Adrenal gland (tissue), 12 donors: ENCODE data around the gene DNM2. TPM values are rescaled to one million over a fixed set of nuclear protein-coding genes. Genes with fewer than 3 reads are reported as not detected.
A peak's percentile ranks its signal among the peaks of the same experiment; 100 is the strongest.

Experiments
- DNase-seq, 7 donors: peaks; one replicate each; pipeline ENCODE4 v3.0.0-alpha.2; 2019 to 2020
- H3K27ac ChIP-seq, 5 donors: fragments of 200-600 bp; sonication (generic) in 4 of 5; 1 replicate in 3 of 5; 2 replicates in 2 of 5; pipeline versions ENCODE4 v1.5.1 to v1.8.0; 2016 to 2020; ENCODE audit warnings: mild to moderate bottlenecking in 1 of 5
- H3K27me3 ChIP-seq: fragments of 200-600 bp; 2 replicates; pipeline ENCODE4 v1.8.0; 2021
- H3K36me3 ChIP-seq, 2 donors: fragments of 200-600 bp; replicated peaks in 1 of 2; 1 replicate in 1 of 2; 2 replicates in 1 of 2; pipeline versions ENCODE4 v1.5.1 to v1.8.0; 2018 to 2022
- H3K4me1 ChIP-seq, 2 donors: fragments of 200-600 bp; replicated peaks in 1 of 2; 1 replicate in 1 of 2; 2 replicates in 1 of 2; pipeline versions ENCODE4 v1.5.1 to v1.8.0; 2018 to 2021
- H3K4me3 ChIP-seq, 4 donors: fragments of 200-600 bp; sonication (generic) in 3 of 4; one replicate each; pipeline ENCODE4 v1.5.1; 2016 to 2018
- H3K9me3 ChIP-seq, 3 donors: fragments of 200-600 bp; sonication (generic) in 1 of 3; replicated peaks in 1 of 3; 1 replicate in 2 of 3; 2 replicates in 1 of 3; pipeline versions ENCODE4 v1.5.1 to v1.8.0; 2016 to 2021
- CTCF ChIP-seq, 6 experiments: fragments of 450-650 bp in 4 of 6; fragments of 200-600 bp in 2 of 6; sonication (generic) in 1 of 6; IDR thresholded peaks; 1 replicate in 5 of 6; 2 replicates in 1 of 6; pipeline versions ENCODE4 v1.5.1 to v1.8.0; 2016 to 2021; ENCODE audit warnings: antibody characterized with exemption in 6 of 6, mild to moderate bottlenecking in 2 of 6, moderate library complexity in 1 of 6
- POLR2A ChIP-seq, 2 donors: fragments of 450-650 bp; IDR thresholded peaks; one replicate each; pipeline ENCODE4 v1.6.1; 2017; ENCODE audit warnings: antibody characterized with exemption in 2 of 2, mild to moderate bottlenecking in 2 of 2, moderate library complexity in 1 of 2
- WGBS, 4 donors: extraction: QIAGEN DNeasy Blood & Tissue Kit in 2 of 4; methylation state at CpG; one replicate each; pipeline versions ENCODE4 v1.1.5 to v1.1.7; 2013 to 2017; 5-methylcytosine and 5-hydroxymethylcytosine counted together
- intact Hi-C, 2 donors: fragments of 100-400 bp; cut with DNase I; formaldehyde crosslinking; loops; one replicate each; pipeline versions ENCODE4 v1.14.1 to v1.15.0; 2022 to 2023
- polyA plus RNA-seq, 3 donors: library from polyadenylated mRNA; stranded (reverse); fragments of 200-250 nt in 2 of 3; fragments of 350-450 nt in 1 of 3; fragmentation: Illumina TruSeq in 1 of 3; extraction: RNeasy Lipid Tissue Mini Kit (QIAGEN cat#74804) in 1 of 3; gene quantifications; one replicate each; pipeline ENCODE4 v1.2.3, GENCODE V29; 2013 to 2014
- total RNA-seq, 9 donors: library from RNA; depleted of rRNA in 4 of 9; stranded (reverse); fragments of >200 nt in 4 of 9; fragments of 120-200 nt in 1 of 9; fragmentation: NEBNext Ultra II Directional in 1 of 9; extraction: Animal tissue kit (Norgen Biotek cat#: 25700) in 1 of 9; gene quantifications; one replicate each; pipeline versions ENCODE4 v1.1.0 to v1.2.4, GENCODE V29; 2013 to 2023
- donor health status: healthy with polysubstance abuse.
- donor health status: Bipolar disorder and iron deficiency.
- donor health status: DM: yes; HTN: yes; CAD: no.
- donor health status: DM: no; HTN: no; CAD: no.
- donor health status: DM: no; HTN: no; CAD: no.
- donor health status: DM: yes; HTN: yes; CAD: no.

Gene DNM2
- total and polyA plus RNA-seq, 12 donors, result 73.3 to 196 (median 153) TPM

DNA sequence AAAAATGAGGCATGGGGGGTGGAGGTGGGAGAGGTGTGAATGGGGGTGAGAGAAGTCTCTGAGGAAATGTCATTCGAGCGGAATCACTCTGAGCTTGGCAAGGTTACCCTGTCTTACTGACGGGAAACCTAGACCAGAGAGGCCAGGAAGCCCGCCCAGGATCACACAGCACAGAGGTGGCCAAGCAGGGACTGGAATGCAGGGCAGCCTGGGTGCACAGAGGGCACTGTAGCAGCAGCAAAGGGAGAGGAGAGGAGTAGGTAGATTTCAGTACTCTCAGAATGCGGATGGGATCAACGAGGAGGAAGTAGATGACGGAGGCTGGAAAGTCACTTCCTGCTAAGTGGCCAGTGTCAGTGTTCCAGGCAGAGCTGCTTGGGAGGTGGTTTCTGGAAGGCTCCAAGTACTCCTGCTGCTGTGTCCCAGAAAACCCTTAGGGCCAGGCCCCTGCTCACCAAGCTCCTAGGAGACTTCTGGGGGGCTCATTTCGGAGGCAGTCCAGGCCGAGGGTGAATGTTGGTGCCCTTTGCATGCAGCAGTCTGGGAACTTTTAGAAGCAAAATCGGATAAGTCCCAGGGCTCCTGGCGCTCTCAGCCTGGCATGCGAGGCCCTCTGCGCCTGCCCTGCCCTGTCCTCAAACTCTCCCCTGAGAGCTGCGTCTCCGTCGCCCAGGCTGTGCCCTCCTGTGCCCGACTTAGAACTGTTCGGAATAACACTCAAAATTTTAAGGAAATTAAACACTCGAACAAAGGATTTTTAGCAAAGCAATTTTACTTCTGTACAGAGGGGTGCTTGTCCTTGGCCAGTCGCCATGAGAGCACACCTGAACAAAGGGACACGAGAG, 33.5 kb downstream of the DNM2 start:
- no peaks in the 10 kb centered on the region for H3K27me3 ChIP-seq
- intact Hi-C loops, result no loop called here
- no peak overlapping the region for H3K4me3 ChIP-seq
- DNase-seq, result peak in 2 of 7 donors; percentile 27 to 50
- peak overlapping the region in 4 of 5 donors; percentile 50 to 90 (median 72) for H3K27ac ChIP-seq
- peaks cover 14 to 68% of the 10 kb centered on the region in 2 donors for H3K4me1 ChIP-seq
- WGBS, 4 donors, result 60 to 66% (median 61%) methylated on average over 14 to 21 of the region's 21 CpGs
- no peaks in the 10 kb centered on the region for H3K36me3 ChIP-seq
- no peaks in the 10 kb centered on the region for H3K9me3 ChIP-seq
- TF ChIP-seq CTCF (IDR thresholded peaks at IDR 0.05), result no peak
- TF ChIP-seq POLR2A (IDR thresholded peaks at IDR 0.05), result no peak

- H3K9me3 ChIP-seq, result no peaks in the 10 kb centered on the region
- no peak overlapping the region for H3K4me3 ChIP-seq
- TF ChIP-seq CTCF (IDR thresholded peaks at IDR 0.05) (no peak), POLR2A (IDR thresholded peaks at IDR 0.05) (no peak)
- DNase-seq, result peak in 1 of 7 donors; percentile 20
- H3K27me3 ChIP-seq, result no peaks in the 10 kb centered on the region
- H3K36me3 ChIP-seq, result no peaks in the 10 kb centered on the region
- H3K27ac ChIP-seq, result peak overlapping the region in 3 of 5 donors; percentile 50 to 90 (median 82)
- 93 to 95% (median 94%) methylated on average over 6 to 8 of the region's 8 CpGs for WGBS, 4 donors
- peaks cover 14 to 68% of the 10 kb centered on the region in 2 donors for H3K4me1 ChIP-seq
- intact Hi-C loops, result no loop called here
These were observed 34.5 kb downstream of the DNM2 start for GRCh38 chr19:10752237-10752912.

- intact Hi-C loops, result no loop called here
- Histone ChIP-seq H3K27ac (peak overlapping the region in 1 of 5 donors; percentile 82), H3K4me3 (no peak overlapping the region), H3K27me3 (no peaks in the 10 kb centered on the region), H3K36me3 (no peaks in the 10 kb centered on the region), H3K9me3 (no peaks in the 10 kb centered on the region), H3K4me1 (peaks cover 14 to 67% of the 10 kb centered on the region in 2 donors)
- 79 to 85% (median 80%) methylated on average over 10 of the region's 10 CpGs for WGBS, 4 donors
- no peak for DNase-seq
- no peak for TF ChIP-seq POLR2A (IDR thresholded peaks at IDR 0.05)
- no peak for TF ChIP-seq CTCF (IDR thresholded peaks at IDR 0.05)
These were observed 35.2 kb downstream of the DNM2 start for GRCh38 chr19:10752913-10753704.

- no peak overlapping the region for H3K27ac ChIP-seq
These were observed 38.5 kb downstream of the DNM2 start for GRCh38 chr19:10756371-10756770.

More at GRCh38 chr19:10756371-10756770, 38.5 kb downstream of the DNM2 start:
- H3K4me3 ChIP-seq, result no peak overlapping the region
- H3K4me1 ChIP-seq, result peaks cover 0 to 50% of the 10 kb centered on the region in 2 donors
- no peak for DNase-seq
- TF ChIP-seq POLR2A (IDR thresholded peaks at IDR 0.05) (no peak), CTCF (IDR thresholded peaks at IDR 0.05) (no peak)
- intact Hi-C loops, result no loop called here
- WGBS, 4 donors, result 83 to 89% (median 87%) methylated on average over 8 to 10 of the region's 10 CpGs
- H3K27me3 ChIP-seq, result no peaks in the 10 kb centered on the region
- H3K9me3 ChIP-seq, result no peaks in the 10 kb centered on the region
- peaks cover 0 to 11% of the 10 kb centered on the region in 2 donors for H3K36me3 ChIP-seq
